Gastroesophageal sphincter (tissue), 3 donors: ENCODE results near the gene POC1A.

Experiments used
- POLR2A ChIP-seq, 2 donors: fragments of 450-650 bp; IDR thresholded peaks; one replicate each; pipeline ENCODE4 v1.6.1; 2017; ENCODE audit warnings: antibody characterized with exemption in 2 of 2, mild to moderate bottlenecking in 2 of 2, moderate library complexity in 1 of 2
- TF ChIP-seq, protein P1 (sequence below), 4 experiments: fragments of 200-600 bp in 2 of 4; fragments of 450-650 bp in 2 of 4; sonication (generic) in 1 of 4; IDR thresholded peaks; one replicate each; pipeline ENCODE4 v1.5.1; 2017 to 2019; ENCODE audit warnings: antibody characterized with exemption in 4 of 4, mild to moderate bottlenecking in 2 of 4, moderate library complexity in 2 of 4

DNA sequence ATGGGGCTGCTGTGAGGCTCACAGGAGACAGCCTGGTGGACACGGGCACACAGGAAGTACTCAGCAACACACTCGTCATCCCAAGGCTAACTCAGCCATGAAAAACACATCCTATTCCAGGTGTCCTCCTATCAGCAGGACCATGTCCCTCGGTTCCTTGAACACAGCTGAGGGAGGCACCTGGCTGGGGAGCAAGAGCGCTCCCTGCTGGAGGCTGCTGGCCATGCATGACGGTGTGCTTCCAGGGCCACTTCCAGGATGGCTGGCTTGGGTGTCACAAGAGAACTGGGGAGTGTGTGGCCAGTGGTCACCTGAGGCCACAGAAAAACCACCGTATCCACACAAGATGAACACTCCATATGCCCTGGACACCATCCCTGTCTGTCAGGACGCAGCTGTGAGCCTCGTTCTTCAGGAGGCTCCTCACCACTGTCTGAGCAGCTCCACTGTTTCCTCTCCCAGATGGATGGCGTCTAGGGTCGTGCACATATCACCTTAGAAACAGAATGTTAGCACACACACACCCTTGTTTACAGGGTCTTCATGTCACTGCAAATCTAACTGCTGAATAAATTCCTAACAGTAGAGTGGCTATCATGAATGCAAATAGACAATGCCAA lies 31.0 kb downstream of the POC1A start:
- TF ChIP-seq, protein P1, sequence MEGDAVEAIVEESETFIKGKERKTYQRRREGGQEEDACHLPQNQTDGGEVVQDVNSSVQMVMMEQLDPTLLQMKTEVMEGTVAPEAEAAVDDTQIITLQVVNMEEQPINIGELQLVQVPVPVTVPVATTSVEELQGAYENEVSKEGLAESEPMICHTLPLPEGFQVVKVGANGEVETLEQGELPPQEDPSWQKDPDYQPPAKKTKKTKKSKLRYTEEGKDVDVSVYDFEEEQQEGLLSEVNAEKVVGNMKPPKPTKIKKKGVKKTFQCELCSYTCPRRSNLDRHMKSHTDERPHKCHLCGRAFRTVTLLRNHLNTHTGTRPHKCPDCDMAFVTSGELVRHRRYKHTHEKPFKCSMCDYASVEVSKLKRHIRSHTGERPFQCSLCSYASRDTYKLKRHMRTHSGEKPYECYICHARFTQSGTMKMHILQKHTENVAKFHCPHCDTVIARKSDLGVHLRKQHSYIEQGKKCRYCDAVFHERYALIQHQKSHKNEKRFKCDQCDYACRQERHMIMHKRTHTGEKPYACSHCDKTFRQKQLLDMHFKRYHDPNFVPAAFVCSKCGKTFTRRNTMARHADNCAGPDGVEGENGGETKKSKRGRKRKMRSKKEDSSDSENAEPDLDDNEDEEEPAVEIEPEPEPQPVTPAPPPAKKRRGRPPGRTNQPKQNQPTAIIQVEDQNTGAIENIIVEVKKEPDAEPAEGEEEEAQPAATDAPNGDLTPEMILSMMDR (IDR thresholded peaks at IDR 0.05): peak in 3 of 4 experiments; percentile 84 to 94 (median 89)
- no peak for TF ChIP-seq POLR2A (IDR thresholded peaks at IDR 0.05)
